Muscle layer of duodenum (tissue), 2 donors: Measurements from ENCODE around the gene CYBC1.
"Not testable (repeated sequence)": the region's sequence is repeated elsewhere in the genome, so short reads cannot be mapped to it uniquely, and the experiment has no call there.

ENCODE experiments used
- H3K27ac ChIP-seq: one replicate; pipeline ENCODE4 v1.7.0; 2013; ENCODE audit warnings: mild to moderate bottlenecking, low read length
- H3K27me3 ChIP-seq: one replicate; pipeline ENCODE4 v1.7.0; 2013; ENCODE audit warnings: low read depth, mild to moderate bottlenecking, control low read depth, low read length
- H3K36me3 ChIP-seq, 2 donors: one replicate each; pipeline ENCODE4 v1.7.0; 2013; ENCODE audit warnings: low read length in 2 of 2, control low read depth in 1 of 2, mild to moderate bottlenecking in 1 of 2; ENCODE audit not compliant: insufficient read depth in 2 of 2, control insufficient read depth in 1 of 2
- H3K4me1 ChIP-seq, 2 donors: one replicate each; pipeline ENCODE4 v1.7.0; 2013; ENCODE audit warnings: low read length in 2 of 2, mild to moderate bottlenecking in 2 of 2, control low read depth in 1 of 2, moderate library complexity in 1 of 2; ENCODE audit not compliant: insufficient read depth in 2 of 2, control insufficient read depth in 1 of 2
- H3K4me3 ChIP-seq, 2 donors: one replicate each; pipeline ENCODE4 v1.7.0; 2013; ENCODE audit warnings: low read length in 2 of 2, low read depth in 1 of 2, mild to moderate bottlenecking in 1 of 2
- H3K9me3 ChIP-seq, 2 donors: one replicate each; pipeline ENCODE4 v1.7.0; 2013; ENCODE audit warnings: low read length in 2 of 2, control low read depth in 1 of 2, mild to moderate bottlenecking in 1 of 2; ENCODE audit not compliant: control insufficient read depth in 1 of 2
- donor health status: healthy.

The CYBC1 gene

GRCh38 chr17:82474223-82475010, 23.9 kb upstream of the CYBC1 start:
- Histone ChIP-seq H3K36me3 (peaks cover 23 to 42% of the 10 kb centered on the region in 2 donors), H3K27me3 (no peaks in the 10 kb centered on the region), H3K4me1 (no peaks in the 10 kb centered on the region), H3K9me3 (no peaks in the 10 kb centered on the region), H3K27ac (no peak overlapping the region), H3K4me3 (no peak overlapping the region)

GRCh38 chr17:82470065-82470464, 19.5 kb upstream of the CYBC1 start:
- Histone ChIP-seq H3K4me3 (no peak overlapping the region), H3K4me1 (no peaks in the 10 kb centered on the region), H3K36me3 (peaks cover 31 to 56% of the 10 kb centered on the region in 2 donors), H3K27me3 (no peaks in the 10 kb centered on the region), H3K9me3 (no peaks in the 10 kb centered on the region), H3K27ac (no peak overlapping the region)

DNA sequence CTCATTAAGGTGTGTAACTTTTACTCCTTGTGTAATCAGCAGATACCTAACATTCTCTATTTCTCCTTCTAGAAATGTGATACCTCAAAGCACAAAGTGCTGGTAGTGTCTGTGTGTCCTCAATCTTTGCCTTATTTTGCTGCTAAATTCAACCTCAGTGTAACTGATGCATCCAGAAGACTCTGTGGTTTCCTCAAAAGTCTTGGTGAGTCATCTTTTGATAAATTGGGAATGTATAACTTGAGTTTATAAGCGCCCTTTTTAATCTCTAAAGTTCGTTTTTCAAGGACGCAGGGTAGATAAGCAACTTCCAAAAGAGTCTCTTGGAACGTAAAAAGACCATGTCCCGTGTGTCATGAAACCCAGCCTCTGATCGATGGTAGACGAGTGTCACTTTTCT, 18.1 kb upstream of the CYBC1 start:
- Histone ChIP-seq H3K27me3 (no peaks in the 10 kb centered on the region), H3K36me3 (peaks cover 29 to 62% of the 10 kb centered on the region in 2 donors), H3K27ac (no peak overlapping the region), H3K4me1 (no peaks in the 10 kb centered on the region), H3K9me3 (no peaks in the 10 kb centered on the region), H3K4me3 (no peak overlapping the region)

- H3K36me3 ChIP-seq = peaks cover 44 to 78% of the 10 kb centered on the region in 2 donors
- H3K27me3 ChIP-seq = no peaks in the 10 kb centered on the region
- no peak overlapping the region for H3K4me3 ChIP-seq
- no peaks in the 10 kb centered on the region for H3K4me1 ChIP-seq
- no peaks in the 10 kb centered on the region for H3K9me3 ChIP-seq
- no peak overlapping the region for H3K27ac ChIP-seq
These were observed 14.6 kb upstream of the CYBC1 start for GRCh38 chr17:82465023-82465603.

GRCh38 chr17:82464567-82464929, 14.0 kb upstream of the CYBC1 start:
- Histone ChIP-seq H3K27me3 (no peaks in the 10 kb centered on the region), H3K4me1 (peaks cover 0 to 5% of the 10 kb centered on the region in 2 donors), H3K27ac (no peak overlapping the region), H3K9me3 (no peaks in the 10 kb centered on the region), H3K36me3 (peaks cover 42 to 74% of the 10 kb centered on the region in 2 donors), H3K4me3 (no peak overlapping the region)

DNA sequence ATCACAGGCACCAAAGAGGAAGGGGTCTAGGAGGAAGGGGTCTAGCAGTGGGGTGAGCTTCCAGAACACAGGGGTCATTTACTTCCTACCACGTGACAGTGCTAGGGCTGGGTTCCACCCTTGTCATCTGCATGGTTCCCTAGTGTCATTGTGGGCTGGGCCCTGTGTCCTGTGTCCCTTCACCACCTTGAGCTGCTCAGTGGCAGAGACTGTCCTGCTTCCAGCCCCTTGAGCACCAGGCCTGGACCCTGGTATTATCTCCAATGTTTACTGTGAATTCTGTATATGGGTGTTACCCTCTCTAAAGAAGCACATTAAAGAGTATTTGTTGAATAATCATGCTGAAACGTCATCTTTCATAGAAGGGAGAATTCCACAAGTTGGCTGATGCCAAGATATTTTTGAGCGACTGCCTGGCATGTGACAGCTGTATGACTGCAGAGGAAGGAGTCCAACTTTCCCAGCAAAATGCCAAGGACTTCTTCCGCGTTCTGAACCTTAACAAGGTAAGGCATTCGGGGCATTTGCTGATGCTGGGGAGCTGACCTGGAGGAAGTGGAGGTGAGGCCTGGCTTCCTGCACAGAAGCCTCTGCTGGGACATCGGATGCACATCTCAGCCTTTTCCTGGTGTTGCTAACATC, 13.5 kb upstream of the CYBC1 start:
- peaks cover 38 to 69% of the 10 kb centered on the region in 2 donors for H3K36me3 ChIP-seq
- H3K4me3 ChIP-seq = no peak overlapping the region
- peaks cover 0 to 9% of the 10 kb centered on the region in 2 donors for H3K4me1 ChIP-seq
- no peaks in the 10 kb centered on the region for H3K9me3 ChIP-seq
- H3K27me3 ChIP-seq = no peaks in the 10 kb centered on the region
- H3K27ac ChIP-seq = no peak overlapping the region

GRCh38 chr17:82463391-82463790, 12.8 kb upstream of the CYBC1 start:
- Histone ChIP-seq H3K4me3 (no peak overlapping the region), H3K27ac (no peak overlapping the region), H3K4me1 (peaks cover 0 to 9% of the 10 kb centered on the region in 2 donors), H3K9me3 (no peaks in the 10 kb centered on the region), H3K27me3 (no peaks in the 10 kb centered on the region), H3K36me3 (peaks cover 33 to 63% of the 10 kb centered on the region in 2 donors)

- no peaks in the 10 kb centered on the region for H3K27me3 ChIP-seq
- H3K36me3 ChIP-seq = peaks cover 33 to 61% of the 10 kb centered on the region in 2 donors
- peaks cover 5 to 17% of the 10 kb centered on the region in 2 donors for H3K4me1 ChIP-seq
- no peak overlapping the region for H3K27ac ChIP-seq
- H3K4me3 ChIP-seq = no peak overlapping the region
- H3K9me3 ChIP-seq = no peaks in the 10 kb centered on the region
These were observed 11.4 kb upstream of the CYBC1 start for GRCh38 chr17:82461827-82462524.

GRCh38 chr17:82459936-82460335, 9.4 kb upstream of the CYBC1 start:
- H3K9me3 ChIP-seq, H3K4me3 ChIP-seq, H3K27ac ChIP-seq, H3K27me3 ChIP-seq: not testable (repeated sequence)
- H3K36me3 ChIP-seq = peaks cover 22 to 41% of the 10 kb centered on the region in 2 donors
- H3K4me1 ChIP-seq = peaks cover 5 to 18% of the 10 kb centered on the region in 2 donors

DNA sequence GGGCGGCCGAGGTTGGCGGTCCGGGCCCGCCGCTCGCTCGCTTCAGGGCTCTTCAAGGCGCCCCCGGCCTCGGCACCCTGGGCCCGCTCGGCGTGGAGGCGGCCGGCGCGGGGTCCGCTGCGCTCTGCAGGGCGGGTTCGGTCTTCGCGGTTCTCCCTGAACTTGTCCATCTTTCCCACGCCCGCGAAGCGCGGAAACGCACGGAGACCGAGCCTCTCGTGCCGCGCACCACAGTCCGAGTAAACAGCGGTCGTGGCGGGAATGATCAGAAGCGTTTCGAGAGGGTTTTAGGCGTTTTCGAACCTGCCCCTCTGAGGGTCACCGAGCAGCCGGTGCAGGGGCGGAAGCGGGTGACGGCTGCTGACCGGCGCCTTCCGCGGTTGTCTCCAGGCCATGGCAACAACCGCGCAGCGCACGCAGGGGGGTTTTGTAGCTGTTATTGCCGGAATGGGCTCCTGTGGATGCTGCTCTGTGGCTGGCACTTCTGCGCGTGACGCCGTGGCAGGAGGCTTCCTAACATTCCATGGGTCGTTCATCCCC, 8.4 kb upstream of the CYBC1 start:
- H3K36me3 ChIP-seq = peaks cover 19 to 31% of the 10 kb centered on the region in 2 donors
- peaks cover 5 to 18% of the 10 kb centered on the region in 2 donors for H3K4me1 ChIP-seq
- peak overlapping the region; percentile 70 to 90 for H3K4me3 ChIP-seq
- no peaks in the 10 kb centered on the region for H3K27me3 ChIP-seq
- no peaks in the 10 kb centered on the region for H3K9me3 ChIP-seq
- H3K27ac ChIP-seq = peak overlapping the region; percentile 23
